ENCODE results near the gene F2RL2. TPM values are rescaled to one million over a fixed set of nuclear protein-coding genes. Genes with fewer than 3 reads are reported as not detected.

The F2RL2 gene
- total RNA-seq, 1 experiment from 2014 or later, result not detected

- Histone ChIP-seq H2BK12ac (ENCODE audit: insufficient read length, low read depth, low read length) (no peak overlapping the region), H3K56ac (ENCODE audit: insufficient read length, low read depth, low read length) (no peak overlapping the region), H3K4me2 (ENCODE audit: insufficient read depth, insufficient read length, low read length) (no peak overlapping the region), H2AK5ac (ENCODE audit: insufficient read length, low read length) (no peak overlapping the region), H2BK5ac (ENCODE audit: insufficient read length, low read length) (no peak overlapping the region), H3K79me1 (ENCODE audit: insufficient read depth, low read depth, low read length, poor library complexity, severe bottlenecking) (no peaks in the 10 kb centered on the region), H3K4me1 (ENCODE audit: insufficient read depth, low read length) (no peaks in the 10 kb centered on the region), H3K9ac (ENCODE audit: extremely low read depth, insufficient read length, low read length) (no peak overlapping the region), H3K27me3 (ENCODE audit: insufficient read depth, low read length) (no peaks in the 10 kb centered on the region), H3K79me2 (ENCODE audit: insufficient read depth, low read length) (no peaks in the 10 kb centered on the region; the same call in 1 of the 2 replicates), H3K4ac (ENCODE audit: low read depth, low read length) (no peak overlapping the region), H4K5ac (ENCODE audit: insufficient read length, low read depth, low read length) (no peak overlapping the region), H2BK120ac (ENCODE audit: low read depth, low read length, poor library complexity, severe bottlenecking) (no peak overlapping the region), H2BK20ac (ENCODE audit: low read depth, low read length, poor library complexity, severe bottlenecking) (no peak overlapping the region), H3K14ac (ENCODE audit: insufficient read depth, low read length) (no peak overlapping the region), H3T11ph (ENCODE audit: low read length) (no peak overlapping the region), H2BK15ac (ENCODE audit: low read depth, low read length) (no peak overlapping the region), H2AFZ (ENCODE audit: low read length) (no peak overlapping the region), H3K23ac (ENCODE audit: insufficient read length, low read depth, low read length) (no peak overlapping the region), H3K23me2 (ENCODE audit: insufficient read length, low read depth, low read length, poor library complexity, severe bottlenecking) (no peaks in the 10 kb centered on the region), H4K8ac (replicated peaks; ENCODE audit: insufficient read length, low read depth, low read length) (no peak overlapping the region), H3K18ac (ENCODE audit: insufficient read length, low read depth, low read length) (no peak overlapping the region), H3K27ac (ENCODE audit: insufficient read length, low read depth, low read length) (no peak overlapping the region), H4K20me1 (ENCODE audit: control insufficient read depth, insufficient read depth, insufficient read length) (no peaks in the 10 kb centered on the region), H3K9me3 (ENCODE audit: control insufficient read depth, low read depth, low read length) (no peaks in the 10 kb centered on the region), H4K91ac (ENCODE audit: insufficient read length, low read depth, low read length) (no peak overlapping the region)
- Mint-ChIP-seq H3K4me3 (no peak overlapping the region), H3K27ac (no peak overlapping the region; a peak in 1 of 7 replicates), H3K27me3 (ENCODE audit: low read depth) (no peaks in the 10 kb centered on the region), H3K9me3 (no peaks in the 10 kb centered on the region), H3K36me3 (ENCODE audit: insufficient read depth in 1 of 3, low read depth in 3 of 3) (no peaks in the 10 kb centered on the region), H3K4me1 (peaks cover 6 to 10% of the 10 kb centered on the region in 2 experiments)
- DNase-seq, result no peak
- TF ChIP-seq CTCF (conservative IDR thresholded peaks at IDR 0.05), result no peak
- WGBS (ENCODE audit: extremely low coverage, insufficient read length, low lambda C conversion rate), result no CpG with 5 or more reads among the region's 2 CpGs
Observed at GRCh38 chr5:76637490-76637889, 14.3 kb upstream of the F2RL2 start.

Measured in H9 (cell line).